Activated naive CD8-positive, alpha-beta T cell treated with anti-CD3 and anti-CD28 coated beads for 36 hours (primary cell): ENCODE data around the gene BMP2. TPM values are rescaled to one million over a fixed set of nuclear protein-coding genes. Genes with fewer than 3 reads are reported as not detected.

Experiments
- DNase-seq: peaks from one replicate; pipeline ENCODE4 v3.0.0; 2021
- H3K27ac Mint-ChIP-seq: one replicate; pipeline ENCODE4 v1.8.0; 2022; ENCODE audit warnings: mild to moderate bottlenecking, moderate library complexity, mixed read lengths
- H3K27me3 Mint-ChIP-seq: one replicate; pipeline ENCODE4 v1.8.0; 2022; ENCODE audit warnings: mild to moderate bottlenecking, mixed read lengths
- H3K36me3 Mint-ChIP-seq: one replicate; pipeline ENCODE4 v1.8.0; 2021; ENCODE audit warnings: mild to moderate bottlenecking, mixed read lengths
- H3K4me1 Mint-ChIP-seq: one replicate; pipeline ENCODE4 v1.8.0; 2021; ENCODE audit warnings: mixed read lengths
- H3K4me3 Mint-ChIP-seq: one replicate; pipeline ENCODE4 v1.8.0; 2022; ENCODE audit warnings: mild to moderate bottlenecking, moderate library complexity, mixed read lengths
- H3K9me3 Mint-ChIP-seq: one replicate; pipeline ENCODE4 v1.8.0; 2022; ENCODE audit warnings: mixed read lengths
- total RNA-seq, 2 experiments: library from RNA; stranded (reverse); gene quantifications; one replicate each; pipeline ENCODE4 v1.2.3, GENCODE V29; 2021

BMP2 gene
- not detected for total RNA-seq

- Mint-ChIP-seq H3K27me3 (peaks cover 72% of the 10 kb centered on the region), H3K9me3 (no peaks in the 10 kb centered on the region), H3K36me3 (no peaks in the 10 kb centered on the region), H3K4me1 (no peaks in the 10 kb centered on the region), H3K4me3 (peak within 1 kb of the TSS; percentile 4), H3K27ac (no peak within 1 kb of the TSS)
- DNase-seq: peak; percentile 32
Observed at GRCh38 chr20:6767536-6768227, at the start of gene BMP2. TSS of gene BMP2 (plus strand) at chr20:6767686. CDS start at chr20:6770127, 2,441 bp downstream.

GRCh38 chr20:6718662-6719368 is 48.7 kb upstream of the BMP2 start:
- peaks cover 6% of the 10 kb centered on the region for H3K27me3 Mint-ChIP-seq
- no peaks in the 10 kb centered on the region for H3K36me3 Mint-ChIP-seq
- H3K4me3 Mint-ChIP-seq: no peak overlapping the region
- no peak overlapping the region for H3K27ac Mint-ChIP-seq
- no peaks in the 10 kb centered on the region for H3K4me1 Mint-ChIP-seq
- H3K9me3 Mint-ChIP-seq: peaks cover 5% of the 10 kb centered on the region
- no peak for DNase-seq

- peaks cover 6% of the 10 kb centered on the region for H3K27me3 Mint-ChIP-seq
- no peaks in the 10 kb centered on the region for H3K36me3 Mint-ChIP-seq
- no peak for DNase-seq
- H3K9me3 Mint-ChIP-seq: peaks cover 5% of the 10 kb centered on the region
- H3K27ac Mint-ChIP-seq: no peak overlapping the region
- no peak overlapping the region for H3K4me3 Mint-ChIP-seq
- H3K4me1 Mint-ChIP-seq: no peaks in the 10 kb centered on the region
Observed at GRCh38 chr20:6719369-6719721, 48.1 kb upstream of the BMP2 start.

GRCh38 chr20:6726761-6727160 is 40.7 kb upstream of the BMP2 start:
- Mint-ChIP-seq H3K36me3 (no peaks in the 10 kb centered on the region), H3K27ac (no peak overlapping the region), H3K4me3 (no peak overlapping the region), H3K4me1 (no peaks in the 10 kb centered on the region), H3K27me3 (no peaks in the 10 kb centered on the region), H3K9me3 (no peaks in the 10 kb centered on the region)
- no peak for DNase-seq

GRCh38 chr20:6730672-6731328 is 36.7 kb upstream of the BMP2 start:
- Mint-ChIP-seq H3K4me1 (no peaks in the 10 kb centered on the region), H3K9me3 (peaks cover 3% of the 10 kb centered on the region), H3K4me3 (no peak overlapping the region), H3K27ac (no peak overlapping the region), H3K27me3 (no peaks in the 10 kb centered on the region), H3K36me3 (no peaks in the 10 kb centered on the region)
- no peak for DNase-seq

- H3K27me3 Mint-ChIP-seq: no peaks in the 10 kb centered on the region
Observed at GRCh38 chr20:6732001-6732447, 35.5 kb upstream of the BMP2 start.

GRCh38 chr20:6732851-6733250 is 34.6 kb upstream of the BMP2 start:
- DNase-seq: no peak
- no peaks in the 10 kb centered on the region for H3K36me3 Mint-ChIP-seq
- no peaks in the 10 kb centered on the region for H3K27me3 Mint-ChIP-seq

More at GRCh38 chr20:6732001-6732447, 35.5 kb upstream of the BMP2 start:
- Mint-ChIP-seq H3K27ac (no peak overlapping the region), H3K36me3 (no peaks in the 10 kb centered on the region), H3K4me3 (no peak overlapping the region), H3K9me3 (peaks cover 5% of the 10 kb centered on the region), H3K4me1 (no peaks in the 10 kb centered on the region)
- DNase-seq: no peak

GRCh38 chr20:6733965-6734364 is 33.5 kb upstream of the BMP2 start:
- DNase-seq: no peak
- no peak overlapping the region for H3K27ac Mint-ChIP-seq
- H3K36me3 Mint-ChIP-seq: no peaks in the 10 kb centered on the region
- no peaks in the 10 kb centered on the region for H3K4me1 Mint-ChIP-seq
- no peaks in the 10 kb centered on the region for H3K27me3 Mint-ChIP-seq
- H3K4me3 Mint-ChIP-seq: no peak overlapping the region
- peaks cover 5% of the 10 kb centered on the region for H3K9me3 Mint-ChIP-seq

More at GRCh38 chr20:6732851-6733250, 34.6 kb upstream of the BMP2 start:
- H3K4me3 Mint-ChIP-seq: no peak overlapping the region
- H3K4me1 Mint-ChIP-seq: no peaks in the 10 kb centered on the region
- H3K9me3 Mint-ChIP-seq: peaks cover 5% of the 10 kb centered on the region
- no peak overlapping the region for H3K27ac Mint-ChIP-seq

GRCh38 chr20:6735942-6736845 is 31.3 kb upstream of the BMP2 start:
- Mint-ChIP-seq H3K4me1 (no peaks in the 10 kb centered on the region), H3K36me3 (no peaks in the 10 kb centered on the region), H3K4me3 (no peak overlapping the region), H3K27me3 (no peaks in the 10 kb centered on the region), H3K27ac (no peak overlapping the region), H3K9me3 (peaks cover 5% of the 10 kb centered on the region)
- no peak for DNase-seq

GRCh38 chr20:6739406-6739805 is 28.1 kb upstream of the BMP2 start:
- no peak overlapping the region for H3K4me3 Mint-ChIP-seq
- H3K27me3 Mint-ChIP-seq: no peaks in the 10 kb centered on the region
- DNase-seq: no peak
- peaks cover 6% of the 10 kb centered on the region for H3K9me3 Mint-ChIP-seq
- no peak overlapping the region for H3K27ac Mint-ChIP-seq
- no peaks in the 10 kb centered on the region for H3K4me1 Mint-ChIP-seq
- H3K36me3 Mint-ChIP-seq: no peaks in the 10 kb centered on the region

GRCh38 chr20:6740096-6740495 is 27.4 kb upstream of the BMP2 start:
- no peaks in the 10 kb centered on the region for H3K4me1 Mint-ChIP-seq
- DNase-seq: no peak

GRCh38 chr20:6744180-6744579 is 23.3 kb upstream of the BMP2 start:
- no peak for DNase-seq
- H3K9me3 Mint-ChIP-seq: peaks cover 1% of the 10 kb centered on the region
- H3K27me3 Mint-ChIP-seq: no peaks in the 10 kb centered on the region
- no peak overlapping the region for H3K4me3 Mint-ChIP-seq
- H3K4me1 Mint-ChIP-seq: no peaks in the 10 kb centered on the region
- no peak overlapping the region for H3K27ac Mint-ChIP-seq
- H3K36me3 Mint-ChIP-seq: no peaks in the 10 kb centered on the region

More at GRCh38 chr20:6740096-6740495, 27.4 kb upstream of the BMP2 start:
- Mint-ChIP-seq H3K27me3 (no peaks in the 10 kb centered on the region), H3K36me3 (no peaks in the 10 kb centered on the region), H3K9me3 (peaks cover 4% of the 10 kb centered on the region), H3K4me3 (no peak overlapping the region), H3K27ac (no peak overlapping the region)

- Mint-ChIP-seq H3K27ac (no peak overlapping the region), H3K27me3 (no peaks in the 10 kb centered on the region)
Observed at GRCh38 chr20:6744805-6745204, 22.7 kb upstream of the BMP2 start.

GRCh38 chr20:6746901-6747609 is 20.4 kb upstream of the BMP2 start:
- no peaks in the 10 kb centered on the region for H3K4me1 Mint-ChIP-seq
- H3K4me3 Mint-ChIP-seq: no peak overlapping the region
- no peak for DNase-seq
- H3K36me3 Mint-ChIP-seq: no peaks in the 10 kb centered on the region
- no peak overlapping the region for H3K27ac Mint-ChIP-seq
- H3K9me3 Mint-ChIP-seq: no peaks in the 10 kb centered on the region
- H3K27me3 Mint-ChIP-seq: no peaks in the 10 kb centered on the region

More at GRCh38 chr20:6744805-6745204, 22.7 kb upstream of the BMP2 start:
- Mint-ChIP-seq H3K9me3 (peaks cover 1% of the 10 kb centered on the region), H3K4me3 (no peak overlapping the region), H3K4me1 (no peaks in the 10 kb centered on the region), H3K36me3 (no peaks in the 10 kb centered on the region)
- no peak for DNase-seq
